GM12878 (cell line): Measurements from ENCODE around the gene MAN2A2. TPM values are rescaled to one million over a fixed set of nuclear protein-coding genes. Genes with fewer than 3 reads are reported as not detected.

Experiments used
- ATAC-seq: fragments of 200-7000 bp; cut with Tn5 transposase; 3 replicates; pipeline ENCODE4 v1.9.1; 2020; ENCODE audit warnings: mild to moderate bottlenecking, moderate library complexity
- BruUV-seq: library from RNA; stranded (reverse); fragments of 400-500 nt; replicated peaks from 2 replicates; lab custom pipeline; 2021; lab: Mats Ljungman, UMichigan
- CTCF ChIA-PET: fragments of 300-600 bp; sonication (Branson Sonifier 250); formaldehyde crosslinking; extraction: SDS; loops from one replicate; lab custom pipeline; 2021; ENCODE audit warnings: inconsistent platforms; lab: Yijun Ruan, JAX
- POLR2A ChIA-PET: fragments of 350-600 bp; formaldehyde crosslinking; extraction: SDS; loops from one replicate; lab custom pipeline; 2021; ENCODE audit warnings: inconsistent platforms; lab: Charles Lee
- RAD21 ChIA-PET: fragments of 300-600 bp; sonication (Branson Sonifier 250); formaldehyde crosslinking; loops from one replicate; lab custom pipeline; 2023; ENCODE audit warnings: antibody characterized with exemption; ENCODE audit not compliant: unreplicated experiment; lab: Charles Lee
- SMC1A ChIA-PET: fragments of 300-600 bp; sonication (Branson Sonifier 250); formaldehyde crosslinking; loops from one replicate; lab custom pipeline; 2023; ENCODE audit not compliant: unreplicated experiment, uncharacterized antibody; lab: Charles Lee
- DNase-seq: peaks from one replicate; pipeline ENCODE4 v3.0.0-alpha.2; 2011; ENCODE audit warnings: low read depth, low spot score
- FAIRE-seq: peaks from 3 replicates; lab custom pipeline; 2011; peaks lifted over from hg19 to GRCh38; lab: Jason Lieb, UNC
- H2AFZ ChIP-seq: 2 replicates; pipeline ENCODE4 v1.6.0; 2011; ENCODE audit warnings: low read depth, low read length, control low read depth; ENCODE audit not compliant: control insufficient read depth
- H3K27ac ChIP-seq: 2 replicates; pipeline ENCODE4 v1.5.1; 2011; ENCODE audit warnings: control low read depth; ENCODE audit not compliant: control insufficient read depth, insufficient read depth
- H3K27me3 ChIP-seq, 2 experiments: replicated peaks in 1 of 2; 2 replicates each; pipeline versions ENCODE4 v1.6.0 to v1.6.1; 2011; ENCODE audit warnings: low read length in 1 of 2; ENCODE audit not compliant: control insufficient read depth in 2 of 2, insufficient read depth in 2 of 2
- H3K36me3 ChIP-seq, 2 experiments: 2 replicates each; pipeline ENCODE4 v1.5.1; 2011; ENCODE audit warnings: low read length in 1 of 2; ENCODE audit not compliant: control insufficient read depth in 2 of 2, insufficient read depth in 2 of 2
- H3K4me1 ChIP-seq: 2 replicates; pipeline ENCODE4 v1.6.1; 2011; ENCODE audit warnings: mild to moderate bottlenecking, low read length, moderate library complexity, mixed read lengths; ENCODE audit not compliant: control insufficient read depth, insufficient read depth
- H3K4me2 ChIP-seq: 2 replicates; pipeline ENCODE4 v1.6.0; 2011; ENCODE audit warnings: control low read depth; ENCODE audit not compliant: control insufficient read depth, insufficient read depth
- H3K4me3 ChIP-seq: fragments of 200-600 bp; sonication (generic); 2 replicates; pipeline ENCODE4 v1.5.1; 2016
- H3K79me2 ChIP-seq: 2 replicates; pipeline ENCODE4 v1.6.0; 2011; ENCODE audit warnings: low read length; ENCODE audit not compliant: control insufficient read depth, insufficient read depth
- H3K9ac ChIP-seq: 2 replicates; pipeline ENCODE4 v1.8.0; 2011; ENCODE audit warnings: low read length, control low read depth, mixed read lengths; ENCODE audit not compliant: control insufficient read depth, insufficient read depth
- H3K9me3 ChIP-seq: replicated peaks from 3 replicates; pipeline ENCODE4 v1.5.1; 2011; ENCODE audit warnings: mild to moderate bottlenecking, low read length; ENCODE audit not compliant: control insufficient read depth, insufficient read depth
- H4K20me1 ChIP-seq: 2 replicates; pipeline ENCODE4 v1.6.0; 2011; ENCODE audit not compliant: control insufficient read depth, insufficient read depth
- DPF2 ChIP-seq: fragments of 450-650 bp; IDR thresholded peaks from 2 replicates; pipeline ENCODE4 v1.6.1; 2017; ENCODE audit warnings: mild to moderate bottlenecking
- E2F4 ChIP-seq: IDR thresholded peaks from 2 replicates; pipeline ENCODE4 v1.6.1; 2012; ENCODE audit warnings: low read depth, low read length, improper control_type of control experiment
- EZH2 ChIP-seq: IDR thresholded peaks from 2 replicates; pipeline ENCODE4 v1.6.1; 2012; ENCODE audit warnings: low read depth, mild to moderate bottlenecking, control low read depth, inconsistent platforms, low read length, borderline replicate concordance; ENCODE audit not compliant: control insufficient read depth
- FOXM1 ChIP-seq: IDR thresholded peaks from 2 replicates; pipeline ENCODE4 v1.6.1; 2012; ENCODE audit warnings: low read depth, mild to moderate bottlenecking, inconsistent platforms, low read length, moderate library complexity
- IKZF2 ChIP-seq, 2 experiments: fragments of 450-650 bp; IDR thresholded peaks; 2 replicates each; pipeline ENCODE4 v1.6.1; 2017; ENCODE audit warnings: mild to moderate bottlenecking in 2 of 2, moderate library complexity in 2 of 2
- JUNB ChIP-seq: IDR thresholded peaks from 2 replicates; pipeline ENCODE4 v1.6.1; 2016; ENCODE audit warnings: antibody characterized with exemption, mild to moderate bottlenecking
- KLF5 ChIP-seq: fragments of 450-650 bp; IDR thresholded peaks from 2 replicates; pipeline ENCODE4 v1.6.1; 2014; ENCODE audit warnings: mild to moderate bottlenecking; ENCODE audit not compliant: partially characterized antibody
- MYC ChIP-seq: IDR thresholded peaks from 2 replicates; pipeline ENCODE4 v1.6.1; 2011; ENCODE audit warnings: mild to moderate bottlenecking, low read length, moderate library complexity, inconsistent platforms; ENCODE audit not compliant: insufficient read depth, insufficient replicate concordance, insufficient read length, severe bottlenecking
- NBN ChIP-seq: fragments of 450-650 bp; IDR thresholded peaks from 2 replicates; pipeline ENCODE4 v1.6.1; 2016
- POLR2AphosphoS5 ChIP-seq: IDR thresholded peaks from 2 replicates; pipeline ENCODE4 v1.6.1; 2011; ENCODE audit warnings: mild to moderate bottlenecking, low read length, inconsistent platforms
- RAD51 ChIP-seq: fragments of 450-650 bp; IDR thresholded peaks from 2 replicates; pipeline ENCODE4 v1.6.1; 2016; ENCODE audit warnings: moderate library complexity, mild to moderate bottlenecking, inconsistent platforms
- SIN3A ChIP-seq: IDR thresholded peaks from 2 replicates; pipeline ENCODE4 v1.6.1; 2012; ENCODE audit warnings: low read depth, low read length, improper control_type of control experiment
- SIX5 ChIP-seq: IDR thresholded peaks from 2 replicates; pipeline ENCODE4 v1.6.1; 2011; ENCODE audit warnings: mild to moderate bottlenecking, low read depth, low read length, moderate library complexity; ENCODE audit not compliant: severe bottlenecking
- SKIL ChIP-seq: fragments of 450-650 bp; IDR thresholded peaks from 2 replicates; pipeline ENCODE4 v1.6.1; 2017; ENCODE audit warnings: mild to moderate bottlenecking, low read depth, inconsistent platforms; ENCODE audit not compliant: poor library complexity, severe bottlenecking
- TARDBP ChIP-seq: IDR thresholded peaks from 2 replicates; pipeline ENCODE4 v1.6.1; 2016; ENCODE audit warnings: borderline replicate concordance
- YY1 ChIP-seq: IDR thresholded peaks from 2 replicates; pipeline ENCODE4 v1.6.1; 2011; ENCODE audit warnings: low read depth, mild to moderate bottlenecking, low read length
- ZNF592 ChIP-seq: fragments of 450-650 bp; IDR thresholded peaks from 2 replicates; pipeline ENCODE4 v1.6.1; 2017; ENCODE audit warnings: mild to moderate bottlenecking, moderate library complexity
- WGBS: methylation state at CpG from one replicate; pipeline ENCODE4 v1.1.6; 2016; ENCODE audit warnings: low lambda C conversion rate; ENCODE audit not compliant: insufficient replicate concordance, insufficient coverage; ENCODE audit errors: missing lambda C conversion rate; 5-methylcytosine and 5-hydroxymethylcytosine counted together
- in situ Hi-C: fragments of 300-500 bp; cut with MboI; formaldehyde crosslinking; loops from 9 replicates; pipeline ENCODE4 v1.14.3; 2018; ENCODE audit warnings: mixed read lengths
- intact Hi-C: fragments of 100-400 bp; cut with micrococcal nuclease; formaldehyde crosslinking; loops from one replicate; pipeline ENCODE4 v1.14.2; 2022; ENCODE audit not compliant: unreplicated experiment
- polyA plus RNA-seq, 11 experiments: library from polyadenylated mRNA; depleted of rRNA in 4 of 11; unstranded in 6 of 11; stranded (reverse) in 5 of 11; fragments of >200 nt; fragmentation: Nextera tagmentation in 4 of 11; fragmentation: Illumina TruSeq in 1 of 11; extraction: Ambion mirVana in 4 of 11; extraction: Trizol in 1 of 11; gene quantifications; 1 replicate in 1 of 11; 2 replicates in 10 of 11; pipeline versions ENCODE4 v1.2.1 to v1.2.3, GENCODE V29; 2011 to 2016; ENCODE audit warnings: inconsistent platforms in 2 of 11, missing spikeins in 2 of 11, low read depth in 1 of 11
- total RNA-seq, 4 experiments: library from RNA; depleted of rRNA in 3 of 4; stranded (reverse); fragments of >200 nt in 3 of 4; fragmentation: Illumina TruSeq in 1 of 4; extraction: Trizol in 1 of 4; gene quantifications; 2 replicates each; pipeline versions ENCODE4 v1.2.1 to v1.2.3, GENCODE V29; 2013 to 2021
- TF ChIP-seq, protein P1 (sequence below): IDR thresholded peaks from 2 replicates; pipeline ENCODE4 v1.6.1; 2011; ENCODE audit warnings: low read depth, low read length, improper control_type of control experiment, borderline replicate concordance

The MAN2A2 gene
- total and polyA plus RNA-seq, 10 of the 15 experiments (the other 5 are each of a cell fraction or from before 2014, with no cell fraction given): 4.2 to 79.4 (median 23.2) TPM

DNA sequence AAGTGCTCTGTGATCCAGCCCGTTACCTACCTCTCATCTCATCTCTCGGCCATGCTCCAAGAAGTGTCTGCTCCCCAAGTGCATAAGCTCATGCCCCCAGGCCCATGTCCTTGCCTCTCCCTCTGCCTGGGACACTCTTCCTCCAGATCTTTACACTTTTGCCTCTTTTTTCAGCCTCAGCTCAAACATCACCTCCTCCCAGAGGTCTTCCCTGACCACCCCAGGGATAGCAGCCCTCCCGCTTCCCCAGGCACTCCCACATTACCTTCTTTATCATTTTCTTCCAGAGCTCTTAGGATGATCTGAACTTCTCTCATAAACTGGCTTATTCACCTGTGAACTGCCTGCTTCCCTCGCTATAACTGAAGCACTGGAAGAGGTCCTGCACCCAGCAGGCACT is 37.4 kb upstream of the MAN2A2 start:
- FAIRE-seq (no peak), ATAC-seq (no peak), DNase-seq (no peak)
- WGBS: 61% methylated on average over 4 of the region's 4 CpGs
- peaks cover 17% of the 10 kb centered on the region for H3K4me1 ChIP-seq
- H3K9me3 ChIP-seq: no peaks in the 10 kb centered on the region
- H3K36me3 ChIP-seq: no peaks in the 10 kb centered on the region
- no peaks in the 10 kb centered on the region for H4K20me1 ChIP-seq
- H3K79me2 ChIP-seq: peaks cover under 1% of the 10 kb centered on the region
- H3K27ac ChIP-seq: no peak overlapping the region
- no peaks in the 10 kb centered on the region for H3K27me3 ChIP-seq
- CTCF ChIA-PET: no interaction called here
- no peak overlapping the region for H2AFZ ChIP-seq
- SMC1A ChIA-PET: no interaction called here
- BruUV-seq: no TSS peak
- POLR2A ChIA-PET: interaction anchor here (1.7 kb wide), 1 partner anchor 14 kb away, joined by 4 read pairs; no protein-coding TSS in a partner anchor
- H3K4me2 ChIP-seq: no peak overlapping the region
- RAD21 ChIA-PET: no interaction called here
- no peak for TF ChIP-seq RAD51
- no peak for TF ChIP-seq MYC
- no peak for TF ChIP-seq FOXM1
- no peak for TF ChIP-seq KLF5
- no peak for TF ChIP-seq IKZF2 (IDR thresholded peaks at IDR 0.05)
- no peak for TF ChIP-seq DPF2
- TF ChIP-seq E2F4: no peak
- TF ChIP-seq JUNB: no peak
- TF ChIP-seq YY1: no peak
- no peak for TF ChIP-seq TARDBP
- no peak for TF ChIP-seq EZH2
- no peak for TF ChIP-seq ZNF592
- no peak for TF ChIP-seq SIX5
- TF ChIP-seq NBN: no peak
- no peak for TF ChIP-seq SIN3A
- TF ChIP-seq, protein P1, sequence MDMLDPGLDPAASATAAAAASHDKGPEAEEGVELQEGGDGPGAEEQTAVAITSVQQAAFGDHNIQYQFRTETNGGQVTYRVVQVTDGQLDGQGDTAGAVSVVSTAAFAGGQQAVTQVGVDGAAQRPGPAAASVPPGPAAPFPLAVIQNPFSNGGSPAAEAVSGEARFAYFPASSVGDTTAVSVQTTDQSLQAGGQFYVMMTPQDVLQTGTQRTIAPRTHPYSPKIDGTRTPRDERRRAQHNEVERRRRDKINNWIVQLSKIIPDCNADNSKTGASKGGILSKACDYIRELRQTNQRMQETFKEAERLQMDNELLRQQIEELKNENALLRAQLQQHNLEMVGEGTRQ: no peak
- TF ChIP-seq POLR2AphosphoS5: no peak
- no peak for TF ChIP-seq SKIL
- intact Hi-C loops: no loop called here
- in situ Hi-C loops: no loop called here
- no peak overlapping the region for H3K9ac ChIP-seq
- H3K4me3 ChIP-seq: no peak overlapping the region
